ENCODE data around the gene FBXO24. TPM values are rescaled to one million over a fixed set of nuclear protein-coding genes. Genes with fewer than 3 reads are reported as not detected.

FBXO24 gene
- total and polyA plus RNA-seq, 9 of the 15 experiments (the other 6 are each of a cell fraction or from before 2014, with no cell fraction given), result 0.17 to 0.95 (median 0.50) TPM

DNA sequence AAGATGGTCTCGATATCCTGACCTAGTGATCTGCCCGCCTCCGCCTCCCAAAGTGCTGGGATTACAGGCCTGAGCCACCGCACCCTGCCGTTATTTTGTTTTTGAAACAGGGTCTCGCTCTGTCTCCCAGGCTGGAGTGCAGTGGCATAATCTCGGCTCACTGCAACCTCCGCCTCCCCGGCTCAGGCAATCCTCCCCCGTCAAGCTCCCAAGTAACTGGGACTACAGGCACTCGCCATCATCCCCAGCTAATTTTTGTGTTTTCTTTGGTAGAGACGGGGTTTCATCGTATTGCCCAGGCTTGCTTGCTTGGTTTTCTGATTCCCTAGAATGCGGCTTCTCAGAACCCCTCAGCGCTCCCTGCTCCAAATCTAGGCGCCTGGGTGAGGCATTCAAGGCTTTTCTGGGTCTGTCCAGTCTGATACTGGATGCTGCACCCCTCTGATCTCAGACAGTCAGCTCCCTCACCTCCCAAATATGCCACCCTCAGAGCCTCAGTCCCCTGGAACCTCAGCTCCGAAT, 53.9 kb downstream of the FBXO24 start:
- Histone ChIP-seq H3K4me1 (replicated peaks in 1 of 2; ENCODE audit: control insufficient read depth in 2 of 2, insufficient read depth in 2 of 2, low read length in 2 of 2) (peaks cover 25 to 41% of the 10 kb centered on the region in 2 experiments), H3K4me3 (peak overlapping the region; percentile 55), H3K27me3 (ENCODE audit: control insufficient read depth in 2 of 2, insufficient read depth in 2 of 2, low read length in 2 of 2) (no peaks in the 10 kb centered on the region), H3K79me2 (ENCODE audit: control insufficient read depth, insufficient read depth, low read length) (peaks cover 60% of the 10 kb centered on the region), H3K9ac (ENCODE audit: insufficient read depth in 1 of 2, low read depth in 2 of 2, low read length in 2 of 2) (peak overlapping the region; percentile 92 to 94), H3K9me3 (replicated peaks; ENCODE audit: control insufficient read depth, insufficient read depth, low read depth, low read length) (no peaks in the 10 kb centered on the region), H3K4me2 (ENCODE audit: insufficient read depth, low read length) (peak overlapping the region; percentile 95), H2AFZ (ENCODE audit: low read depth, low read length) (peak overlapping the region; percentile 44; the same call in 1 of the 2 replicates), H4K20me1 (replicated peaks; ENCODE audit: control insufficient read depth, insufficient read depth, low read length) (no peaks in the 10 kb centered on the region), H3K27ac (ENCODE audit: extremely low read depth, low read depth, low read length) (peak overlapping the region; percentile 98), H3K36me3 (ENCODE audit: control insufficient read depth, insufficient read depth, low read length) (peaks cover 18% of the 10 kb centered on the region), H3K9me1 (ENCODE audit: control insufficient read depth, insufficient read depth, low read length) (no peaks in the 10 kb centered on the region)
- FAIRE-seq (peak; percentile 80), ATAC-seq (peak; percentile 32), DNase-seq (ENCODE audit: extremely low read depth in 1 of 4, low spot score in 3 of 4) (peak in 1 of 4 experiments; percentile 69)
- ChIA-PET POLR2A (interaction anchor here (0.6 to 2.7 kb wide), 7 partner anchors 10 to 497 kb away, joined by 3 to 22 read pairs (median 5); no protein-coding TSS in a partner anchor), CTCF (ENCODE audit: low intra/inter-chr PET ratio) (no interaction called here)
- intact Hi-C loops (cut with micrococcal nuclease) (loop anchor here (5.0 kb wide), 1 partner anchor 52 kb away; the partner anchor contains the start of gene GIGYF1), in situ Hi-C loops (cut with MboI) (no loop called here)
- no TSS peak for BruUV-seq (replicated peaks)
- 3% methylated on average over 17 of the region's 17 CpGs for WGBS (ENCODE audit: insufficient coverage, low coverage, missing lambda C conversion rate)
- TF ChIP-seq MYNN (IDR thresholded peaks at IDR 0.05) (peak; percentile 20; the same call in 1 of the 2 replicates), MYNN (CRISPR knock-in tag; IDR thresholded peaks at IDR 0.05) (no peak), NEUROD1 (IDR thresholded peaks at IDR 0.05; ENCODE audit: borderline replicate concordance, low read depth, low read length, partially characterized antibody) (no peak), POU5F1 (IDR thresholded peaks at IDR 0.05; ENCODE audit: borderline replicate concordance, low read depth, low read length, partially characterized antibody) (no peak), NBN (IDR thresholded peaks at IDR 0.05; ENCODE audit: low read depth) (0 out of 2 replicates have a peak, but pooled peaks have one; percentile 41), KDM1A (IDR thresholded peaks at IDR 0.05) (peak; percentile 22 to 67; a peak in 1 of 4 replicates), SREBF2 (CRISPR knock-in tag; IDR thresholded peaks at IDR 0.05) (no peak), SMARCE1 (IDR thresholded peaks at IDR 0.05) (peak; percentile 57), TAF9B (IDR thresholded peaks at IDR 0.05; ENCODE audit: partially characterized antibody) (no peak), ZNF695 (CRISPR knock-in tag; IDR thresholded peaks at IDR 0.05) (no peak), CBX1 (IDR thresholded peaks at IDR 0.05; ENCODE audit: low read depth) (peak; percentile 14; the same call in 1 of the 2 replicates), NELFE (IDR thresholded peaks at IDR 0.05; ENCODE audit: insufficient read depth, insufficient read length) (no peak), MYC (IDR thresholded peaks at IDR 0.05; ENCODE audit: low read depth, low read length) (no peak), MYC (CRISPR knock-in tag; IDR thresholded peaks at IDR 0.05; ENCODE audit: borderline replicate concordance, low read depth) (peak; percentile 16; the same call in 1 of the 2 replicates)
- TF ChIP-seq, protein P1, sequence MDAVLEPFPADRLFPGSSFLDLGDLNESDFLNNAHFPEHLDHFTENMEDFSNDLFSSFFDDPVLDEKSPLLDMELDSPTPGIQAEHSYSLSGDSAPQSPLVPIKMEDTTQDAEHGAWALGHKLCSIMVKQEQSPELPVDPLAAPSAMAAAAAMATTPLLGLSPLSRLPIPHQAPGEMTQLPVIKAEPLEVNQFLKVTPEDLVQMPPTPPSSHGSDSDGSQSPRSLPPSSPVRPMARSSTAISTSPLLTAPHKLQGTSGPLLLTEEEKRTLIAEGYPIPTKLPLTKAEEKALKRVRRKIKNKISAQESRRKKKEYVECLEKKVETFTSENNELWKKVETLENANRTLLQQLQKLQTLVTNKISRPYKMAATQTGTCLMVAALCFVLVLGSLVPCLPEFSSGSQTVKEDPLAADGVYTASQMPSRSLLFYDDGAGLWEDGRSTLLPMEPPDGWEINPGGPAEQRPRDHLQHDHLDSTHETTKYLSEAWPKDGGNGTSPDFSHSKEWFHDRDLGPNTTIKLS (IDR thresholded peaks at IDR 0.05; ENCODE audit: borderline replicate concordance, low read depth), result 0 out of 2 replicates have a peak, but pooled peaks have one; percentile 6
- TF ChIP-seq, protein P2, sequence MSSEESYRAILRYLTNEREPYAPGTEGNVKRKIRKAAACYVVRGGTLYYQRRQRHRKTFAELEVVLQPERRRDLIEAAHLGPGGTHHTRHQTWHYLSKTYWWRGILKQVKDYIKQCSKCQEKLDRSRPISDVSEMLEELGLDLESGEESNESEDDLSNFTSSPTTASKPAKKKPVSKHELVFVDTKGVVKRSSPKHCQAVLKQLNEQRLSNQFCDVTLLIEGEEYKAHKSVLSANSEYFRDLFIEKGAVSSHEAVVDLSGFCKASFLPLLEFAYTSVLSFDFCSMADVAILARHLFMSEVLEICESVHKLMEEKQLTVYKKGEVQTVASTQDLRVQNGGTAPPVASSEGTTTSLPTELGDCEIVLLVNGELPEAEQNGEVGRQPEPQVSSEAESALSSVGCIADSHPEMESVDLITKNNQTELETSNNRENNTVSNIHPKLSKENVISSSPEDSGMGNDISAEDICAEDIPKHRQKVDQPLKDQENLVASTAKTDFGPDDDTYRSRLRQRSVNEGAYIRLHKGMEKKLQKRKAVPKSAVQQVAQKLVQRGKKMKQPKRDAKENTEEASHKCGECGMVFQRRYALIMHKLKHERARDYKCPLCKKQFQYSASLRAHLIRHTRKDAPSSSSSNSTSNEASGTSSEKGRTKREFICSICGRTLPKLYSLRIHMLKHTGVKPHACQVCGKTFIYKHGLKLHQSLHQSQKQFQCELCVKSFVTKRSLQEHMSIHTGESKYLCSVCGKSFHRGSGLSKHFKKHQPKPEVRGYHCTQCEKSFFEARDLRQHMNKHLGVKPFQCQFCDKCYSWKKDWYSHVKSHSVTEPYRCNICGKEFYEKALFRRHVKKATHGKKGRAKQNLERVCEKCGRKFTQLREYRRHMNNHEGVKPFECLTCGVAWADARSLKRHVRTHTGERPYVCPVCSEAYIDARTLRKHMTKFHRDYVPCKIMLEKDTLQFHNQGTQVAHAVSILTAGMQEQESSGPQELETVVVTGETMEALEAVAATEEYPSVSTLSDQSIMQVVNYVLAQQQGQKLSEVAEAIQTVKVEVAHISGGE (CRISPR knock-in tag; IDR thresholded peaks at IDR 0.05), result 0 out of 6 replicates have a peak, but pooled peaks of 1 of the 3 experiments have one; percentile 16
